Neural cell (in vitro differentiated cells): ENCODE measurements around the gene IRAK2. TPM values are rescaled to one million over a fixed set of nuclear protein-coding genes. Genes with fewer than 3 reads are reported as not detected.

Experiments
- H2AFZ ChIP-seq: fragments of 200-600, 300-800 bp; sonication (generic), shearing (Covaris generic); 2 replicates; pipeline ENCODE4 v1.6.0; 2014; ENCODE audit warnings: low read depth, mild to moderate bottlenecking, antibody characterized with exemption, low read length, moderate library complexity
- H3F3A ChIP-seq: fragments of 200-600 bp; shearing (Covaris generic); 2 replicates; pipeline ENCODE4 v1.6.1; 2016; ENCODE audit warnings: mild to moderate bottlenecking, moderate library complexity, mixed read lengths, antibody characterized with exemption, low read length; ENCODE audit not compliant: insufficient read depth, poor library complexity, severe bottlenecking
- H3K27ac ChIP-seq: fragments of 200-600, 300-800 bp; sonication (generic), shearing (Covaris generic); 2 replicates; pipeline ENCODE4 v1.5.1; 2014; ENCODE audit warnings: mild to moderate bottlenecking, low read length, moderate library complexity
- H3K27me3 ChIP-seq: fragments of 300-800, 200-600 bp; sonication (generic), shearing (Covaris generic); 2 replicates; pipeline ENCODE4 v1.6.0; 2014; ENCODE audit warnings: mild to moderate bottlenecking, low read depth, low read length, moderate library complexity; ENCODE audit not compliant: insufficient read depth
- H3K36me3 ChIP-seq: fragments of 300-800, 200-600 bp; sonication (generic), shearing (Covaris generic); 2 replicates; pipeline ENCODE4 v1.5.1; 2014; ENCODE audit warnings: mild to moderate bottlenecking, antibody characterized with exemption, low read length, moderate library complexity; ENCODE audit not compliant: insufficient read depth
- H3K4me2 ChIP-seq: fragments of 300-800, 200-600 bp; sonication (generic), shearing (Covaris generic); 2 replicates; pipeline ENCODE4 v1.6.0; 2014; ENCODE audit warnings: mild to moderate bottlenecking, low read length
- H3K4me3 ChIP-seq: fragments of 300-800, 200-600 bp; sonication (generic), shearing (Covaris generic); 2 replicates; pipeline ENCODE4 v1.5.1; 2014; ENCODE audit warnings: mild to moderate bottlenecking, low read length, moderate library complexity
- H3K79me2 ChIP-seq: fragments of 200-600 bp; shearing (Covaris generic); replicated peaks from 2 replicates; pipeline ENCODE4 v1.6.0; 2014; ENCODE audit warnings: mild to moderate bottlenecking, low read length, moderate library complexity; ENCODE audit not compliant: insufficient read depth
- H3K9ac ChIP-seq: fragments of 300-800, 200-600 bp; sonication (generic), shearing (Covaris generic); 2 replicates; pipeline ENCODE4 v1.6.1; 2016; ENCODE audit warnings: mild to moderate bottlenecking, low read length, mixed read lengths
- H3K9me2 ChIP-seq: fragments of 200-600 bp; shearing (Covaris generic); 2 replicates; pipeline ENCODE4 v1.6.1; 2016; ENCODE audit warnings: mild to moderate bottlenecking, low read length, mixed read lengths; ENCODE audit not compliant: insufficient read depth
- H3K9me3 ChIP-seq: fragments of 200-600, 300-800 bp; sonication (generic), shearing (Covaris generic); 2 replicates; pipeline ENCODE4 v1.6.1; 2016; ENCODE audit warnings: mild to moderate bottlenecking, mixed run types, low read length, moderate library complexity, mixed read lengths
- H4K20me1 ChIP-seq: fragments of 200-600 bp; shearing (Covaris generic); 2 replicates; pipeline ENCODE4 v1.6.1; 2016; ENCODE audit warnings: mild to moderate bottlenecking, mixed run types; ENCODE audit not compliant: insufficient read depth
- CTCF ChIP-seq: fragments of 450-650 bp; IDR thresholded peaks from 2 replicates; pipeline ENCODE4 v1.5.1; 2014; ENCODE audit warnings: antibody characterized with exemption, mild to moderate bottlenecking, moderate library complexity; ENCODE audit not compliant: poor library complexity, severe bottlenecking
- EP300 ChIP-seq: fragments of 450-650 bp; conservative IDR thresholded peaks from 2 replicates; pipeline ENCODE4 v1.6.1; 2014; ENCODE audit warnings: antibody characterized with exemption, mild to moderate bottlenecking, moderate library complexity; ENCODE audit not compliant: poor library complexity, severe bottlenecking
- EZH2 ChIP-seq: fragments of 200-600, 300-800 bp; shearing (Covaris generic), sonication (generic); IDR thresholded peaks from 2 replicates; pipeline ENCODE4 v1.6.1; 2014; ENCODE audit warnings: antibody characterized with exemption, low read length, borderline replicate concordance, mild to moderate bottlenecking; ENCODE audit not compliant: insufficient read depth, poor library complexity, severe bottlenecking
- MXI1 ChIP-seq: fragments of 450-650 bp; conservative IDR thresholded peaks from 2 replicates; pipeline ENCODE4 v1.6.1; 2014; ENCODE audit warnings: antibody characterized with exemption, mild to moderate bottlenecking; ENCODE audit not compliant: poor library complexity, severe bottlenecking
- POLR2AphosphoS5 ChIP-seq: IDR thresholded peaks from 2 replicates; pipeline ENCODE4 v1.6.1; 2012
- RAD21 ChIP-seq: fragments of 450-650 bp; conservative IDR thresholded peaks from 2 replicates; pipeline ENCODE4 v1.6.1; 2014; ENCODE audit warnings: antibody characterized with exemption, mild to moderate bottlenecking, moderate library complexity
- SMC3 ChIP-seq: fragments of 450-650 bp; conservative IDR thresholded peaks from 2 replicates; pipeline ENCODE4 v1.6.1; 2014; ENCODE audit warnings: antibody characterized with exemption, mild to moderate bottlenecking, moderate library complexity; ENCODE audit not compliant: poor library complexity
- TAF1 ChIP-seq: IDR thresholded peaks from 2 replicates; pipeline ENCODE4 v1.6.1; 2012; ENCODE audit warnings: low read depth
- polyA plus RNA-seq: library from polyadenylated mRNA; depleted of rRNA; stranded (reverse); fragments of >200 nt; gene quantifications from 2 replicates; pipeline ENCODE4 v1.2.3, GENCODE V29; 2014
- TF ChIP-seq, protein P1 (sequence below): IDR thresholded peaks from 2 replicates; pipeline ENCODE4 v1.6.1; 2012; ENCODE audit warnings: borderline replicate concordance

IRAK2 gene
- polyA plus RNA-seq, 1 donor from 2014 or later, result 0.84 TPM

GRCh38 chr3:10192953-10193691 is 28.4 kb downstream of the IRAK2 start:
- no peaks in the 10 kb centered on the region for H3K36me3 ChIP-seq
- no peak overlapping the region for H2AFZ ChIP-seq
- no peaks in the 10 kb centered on the region for H4K20me1 ChIP-seq
- H3K4me3 ChIP-seq, result no peak overlapping the region
- TF ChIP-seq EP300 (no peak), TAF1 (no peak), CTCF (no peak), MXI1 (no peak), SMC3 (no peak)
- TF ChIP-seq, protein P1, sequence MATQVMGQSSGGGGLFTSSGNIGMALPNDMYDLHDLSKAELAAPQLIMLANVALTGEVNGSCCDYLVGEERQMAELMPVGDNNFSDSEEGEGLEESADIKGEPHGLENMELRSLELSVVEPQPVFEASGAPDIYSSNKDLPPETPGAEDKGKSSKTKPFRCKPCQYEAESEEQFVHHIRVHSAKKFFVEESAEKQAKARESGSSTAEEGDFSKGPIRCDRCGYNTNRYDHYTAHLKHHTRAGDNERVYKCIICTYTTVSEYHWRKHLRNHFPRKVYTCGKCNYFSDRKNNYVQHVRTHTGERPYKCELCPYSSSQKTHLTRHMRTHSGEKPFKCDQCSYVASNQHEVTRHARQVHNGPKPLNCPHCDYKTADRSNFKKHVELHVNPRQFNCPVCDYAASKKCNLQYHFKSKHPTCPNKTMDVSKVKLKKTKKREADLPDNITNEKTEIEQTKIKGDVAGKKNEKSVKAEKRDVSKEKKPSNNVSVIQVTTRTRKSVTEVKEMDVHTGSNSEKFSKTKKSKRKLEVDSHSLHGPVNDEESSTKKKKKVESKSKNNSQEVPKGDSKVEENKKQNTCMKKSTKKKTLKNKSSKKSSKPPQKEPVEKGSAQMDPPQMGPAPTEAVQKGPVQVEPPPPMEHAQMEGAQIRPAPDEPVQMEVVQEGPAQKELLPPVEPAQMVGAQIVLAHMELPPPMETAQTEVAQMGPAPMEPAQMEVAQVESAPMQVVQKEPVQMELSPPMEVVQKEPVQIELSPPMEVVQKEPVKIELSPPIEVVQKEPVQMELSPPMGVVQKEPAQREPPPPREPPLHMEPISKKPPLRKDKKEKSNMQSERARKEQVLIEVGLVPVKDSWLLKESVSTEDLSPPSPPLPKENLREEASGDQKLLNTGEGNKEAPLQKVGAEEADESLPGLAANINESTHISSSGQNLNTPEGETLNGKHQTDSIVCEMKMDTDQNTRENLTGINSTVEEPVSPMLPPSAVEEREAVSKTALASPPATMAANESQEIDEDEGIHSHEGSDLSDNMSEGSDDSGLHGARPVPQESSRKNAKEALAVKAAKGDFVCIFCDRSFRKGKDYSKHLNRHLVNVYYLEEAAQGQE, result no peak
- no peak overlapping the region for H3K27ac ChIP-seq
- H3K79me2 ChIP-seq, result no peaks in the 10 kb centered on the region
- H3K9me2 ChIP-seq, result no peaks in the 10 kb centered on the region
- no peaks in the 10 kb centered on the region for H3K9me3 ChIP-seq
- no peak overlapping the region for H3K4me2 ChIP-seq
- no peaks in the 10 kb centered on the region for H3K27me3 ChIP-seq
- no peaks in the 10 kb centered on the region for H3F3A ChIP-seq
- no peak overlapping the region for H3K9ac ChIP-seq

DNA sequence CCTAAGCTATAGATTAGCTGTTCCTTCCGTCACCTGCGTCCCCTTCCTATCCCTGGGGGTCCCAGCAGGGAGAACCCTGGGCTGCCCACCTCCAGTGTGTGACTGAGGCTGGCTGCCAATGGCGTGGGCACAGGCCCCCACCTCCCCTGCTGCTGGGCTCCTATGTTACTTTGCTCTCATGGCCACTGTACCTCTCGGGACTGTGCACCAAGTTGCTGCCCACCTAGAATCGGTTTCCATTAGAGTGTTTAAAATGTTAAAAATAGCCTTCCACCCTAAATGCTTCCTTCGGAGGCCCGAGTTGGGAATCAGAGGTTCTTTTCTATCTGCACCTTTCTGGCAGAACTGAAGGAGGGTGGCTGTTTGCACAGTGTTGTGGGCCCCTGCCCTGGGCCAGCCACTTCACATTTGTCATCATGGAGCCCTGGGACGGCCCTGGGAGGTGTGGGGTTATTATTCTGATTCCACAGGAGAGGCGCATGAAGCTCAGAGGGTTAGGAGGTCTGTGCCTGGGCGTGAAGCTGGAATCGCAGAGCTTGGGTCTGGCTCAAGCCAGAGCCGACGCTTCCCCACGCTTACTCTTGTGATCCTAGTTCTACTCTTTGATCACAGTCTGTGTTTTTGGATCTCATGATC is 29.1 kb downstream of the IRAK2 start:
- H3K4me2 ChIP-seq, result no peak overlapping the region

More for the DNA sequence above, 29.1 kb downstream of the IRAK2 start:
- Histone ChIP-seq H3K79me2 (no peaks in the 10 kb centered on the region), H3F3A (no peaks in the 10 kb centered on the region), H3K9me2 (no peaks in the 10 kb centered on the region), H3K36me3 (no peaks in the 10 kb centered on the region), H4K20me1 (no peaks in the 10 kb centered on the region), H3K4me3 (no peak overlapping the region), H2AFZ (no peak overlapping the region), H3K9me3 (no peaks in the 10 kb centered on the region), H3K9ac (no peak overlapping the region), H3K27me3 (no peaks in the 10 kb centered on the region), H3K27ac (no peak overlapping the region)
- TF ChIP-seq, protein P1, result no peak
- TF ChIP-seq POLR2AphosphoS5 (no peak), TAF1 (no peak), RAD21 (no peak), MXI1 (no peak), EZH2 (no peak), EP300 (no peak), SMC3 (no peak), CTCF (no peak)
